PFSK-1 (cell line): Measurements from ENCODE around the gene STARD13.

Experiments used
- FOXP2 ChIP-seq: optimal IDR thresholded peaks from 2 replicates; pipeline ENCODE3; 2011; ENCODE audit warnings: borderline replicate concordance, control low read depth, inconsistent platforms; ENCODE audit not compliant: insufficient read depth; ENCODE audit errors: extremely low read length, extremely low read depth
- POLR2AphosphoS5 ChIP-seq: IDR thresholded peaks from 2 replicates; pipeline ENCODE4 v1.6.1; 2012; ENCODE audit warnings: low read depth, mild to moderate bottlenecking, control low read depth, low read length, moderate library complexity
- SIN3A ChIP-seq: IDR thresholded peaks from 2 replicates; pipeline ENCODE4 v1.6.1; 2012; ENCODE audit warnings: mild to moderate bottlenecking, low read length, moderate library complexity, borderline replicate concordance; ENCODE audit not compliant: insufficient read depth
- TAF1 ChIP-seq: IDR thresholded peaks from 2 replicates; pipeline ENCODE4 v1.6.1; 2012; ENCODE audit warnings: low read length, control low read depth, borderline replicate concordance; ENCODE audit not compliant: insufficient read depth
- TF ChIP-seq, protein P1 (sequence below), 2 experiments: IDR thresholded peaks; 2 replicates each; pipeline versions ENCODE4 v1.6.1 to v1.8.0; 2011 to 2012; ENCODE audit warnings: low read depth in 2 of 2, low read length in 2 of 2, control low read depth in 1 of 2, inconsistent platforms in 1 of 2, mild to moderate bottlenecking in 1 of 2, moderate library complexity in 1 of 2; ENCODE audit not compliant: insufficient read depth in 1 of 2

Gene STARD13

GRCh38 chr13:33236021-33236420, 49.5 kb downstream of the STARD13 start:
- no peak for TF ChIP-seq SIN3A
- TF ChIP-seq FOXP2, result no peak

DNA sequence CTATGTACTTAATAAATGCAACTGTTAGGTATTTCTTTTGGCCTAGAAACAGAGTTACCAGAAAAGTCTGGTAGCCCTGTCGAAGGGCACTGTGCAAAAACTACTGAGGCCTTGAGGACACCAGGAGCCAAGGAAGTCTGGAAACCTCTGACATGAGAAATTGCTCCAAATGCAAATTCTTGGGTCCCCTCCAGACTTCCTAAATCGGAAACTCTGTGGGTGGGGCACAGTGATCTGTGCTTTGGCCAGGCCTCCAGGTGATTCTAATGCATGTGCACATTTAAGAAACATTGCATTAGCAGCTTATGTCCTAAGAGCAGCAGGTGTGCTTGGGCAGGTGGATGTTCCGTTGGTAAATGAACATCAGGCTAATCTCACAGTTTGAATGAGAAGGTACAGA, 50.0 kb downstream of the STARD13 start:
- TF ChIP-seq POLR2AphosphoS5 (no peak), FOXP2 (no peak), TAF1 (no peak), SIN3A (no peak)
- TF ChIP-seq, protein P1, sequence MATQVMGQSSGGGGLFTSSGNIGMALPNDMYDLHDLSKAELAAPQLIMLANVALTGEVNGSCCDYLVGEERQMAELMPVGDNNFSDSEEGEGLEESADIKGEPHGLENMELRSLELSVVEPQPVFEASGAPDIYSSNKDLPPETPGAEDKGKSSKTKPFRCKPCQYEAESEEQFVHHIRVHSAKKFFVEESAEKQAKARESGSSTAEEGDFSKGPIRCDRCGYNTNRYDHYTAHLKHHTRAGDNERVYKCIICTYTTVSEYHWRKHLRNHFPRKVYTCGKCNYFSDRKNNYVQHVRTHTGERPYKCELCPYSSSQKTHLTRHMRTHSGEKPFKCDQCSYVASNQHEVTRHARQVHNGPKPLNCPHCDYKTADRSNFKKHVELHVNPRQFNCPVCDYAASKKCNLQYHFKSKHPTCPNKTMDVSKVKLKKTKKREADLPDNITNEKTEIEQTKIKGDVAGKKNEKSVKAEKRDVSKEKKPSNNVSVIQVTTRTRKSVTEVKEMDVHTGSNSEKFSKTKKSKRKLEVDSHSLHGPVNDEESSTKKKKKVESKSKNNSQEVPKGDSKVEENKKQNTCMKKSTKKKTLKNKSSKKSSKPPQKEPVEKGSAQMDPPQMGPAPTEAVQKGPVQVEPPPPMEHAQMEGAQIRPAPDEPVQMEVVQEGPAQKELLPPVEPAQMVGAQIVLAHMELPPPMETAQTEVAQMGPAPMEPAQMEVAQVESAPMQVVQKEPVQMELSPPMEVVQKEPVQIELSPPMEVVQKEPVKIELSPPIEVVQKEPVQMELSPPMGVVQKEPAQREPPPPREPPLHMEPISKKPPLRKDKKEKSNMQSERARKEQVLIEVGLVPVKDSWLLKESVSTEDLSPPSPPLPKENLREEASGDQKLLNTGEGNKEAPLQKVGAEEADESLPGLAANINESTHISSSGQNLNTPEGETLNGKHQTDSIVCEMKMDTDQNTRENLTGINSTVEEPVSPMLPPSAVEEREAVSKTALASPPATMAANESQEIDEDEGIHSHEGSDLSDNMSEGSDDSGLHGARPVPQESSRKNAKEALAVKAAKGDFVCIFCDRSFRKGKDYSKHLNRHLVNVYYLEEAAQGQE (IDR thresholded peaks at IDR 0.05; ENCODE audit: insufficient read depth in 1 of 2, low read depth in 2 of 2, low read length in 2 of 2), result no peak

DNA sequence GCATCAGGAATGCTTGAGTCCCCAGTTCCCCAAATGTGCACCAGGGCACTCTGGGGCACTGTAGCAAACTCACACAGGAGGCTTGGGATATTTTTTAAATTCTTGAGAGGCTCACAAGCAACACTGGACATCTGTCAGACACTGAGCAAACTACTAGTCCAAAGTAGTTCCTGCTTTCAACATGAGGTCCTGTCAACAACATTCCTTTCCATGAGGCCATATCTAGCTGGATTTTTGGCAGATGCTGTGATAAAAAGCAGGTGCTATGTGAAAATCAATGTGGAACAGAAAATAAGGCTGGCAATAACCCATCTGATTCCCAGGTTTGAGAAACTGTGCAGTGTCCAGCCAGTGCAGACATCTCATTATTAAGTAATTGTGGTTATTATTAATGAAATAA, 50.5 kb downstream of the STARD13 start:
- TF ChIP-seq, protein P1 (IDR thresholded peaks at IDR 0.05; ENCODE audit: insufficient read depth in 1 of 2, low read depth in 2 of 2, low read length in 2 of 2), result no peak
- TF ChIP-seq SIN3A, result no peak
- no peak for TF ChIP-seq FOXP2

DNA sequence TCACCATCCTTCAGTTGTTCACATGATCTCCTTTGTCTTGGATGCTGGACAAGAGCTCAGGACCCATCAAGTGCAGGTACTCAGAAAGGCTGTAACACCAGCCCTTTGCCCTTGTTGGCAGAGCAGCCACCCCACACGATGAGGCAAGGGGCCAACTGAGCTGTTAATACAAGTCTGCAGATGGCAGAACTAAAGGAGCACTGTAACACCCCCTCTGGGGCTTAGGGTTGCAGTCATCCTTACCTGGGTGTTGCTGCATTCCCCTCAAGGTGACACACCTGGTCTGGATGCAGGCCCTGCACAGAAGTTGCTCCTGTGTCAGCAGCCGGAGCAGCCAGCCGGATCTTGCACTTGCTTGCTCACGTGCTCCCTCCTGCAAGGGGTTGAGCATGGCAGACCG, 52.0 kb downstream of the STARD13 start:
- TF ChIP-seq FOXP2 (no peak), SIN3A (no peak), TAF1 (no peak), POLR2AphosphoS5 (no peak)
- TF ChIP-seq, protein P1 (IDR thresholded peaks at IDR 0.05; ENCODE audit: insufficient read depth in 1 of 2, low read depth in 2 of 2, low read length in 2 of 2), result no peak

- no peak for TF ChIP-seq FOXP2
- TF ChIP-seq POLR2AphosphoS5, result no peak
- TF ChIP-seq SIN3A, result no peak
- no peak for TF ChIP-seq TAF1
These were observed 52.7 kb downstream of the STARD13 start for GRCh38 chr13:33232883-33233282.

GRCh38 chr13:33231339-33231738, 54.2 kb downstream of the STARD13 start:
- TF ChIP-seq TAF1 (no peak), SIN3A (no peak), FOXP2 (no peak), POLR2AphosphoS5 (no peak)
- TF ChIP-seq, protein P1 (IDR thresholded peaks at IDR 0.05; ENCODE audit: insufficient read depth in 1 of 2, low read depth in 2 of 2, low read length in 2 of 2), result no peak
